ENCODE results near the gene DENND2C. TPM values are rescaled to one million over a fixed set of nuclear protein-coding genes. Genes with fewer than 3 reads are reported as not detected.

DENND2C gene
- total and polyA plus RNA-seq, 7 experiments from 2014 or later = 0.27 to 1.6 (median 0.89) TPM

GRCh38 chr1:114688526-114688925 is 18.7 kb upstream of the DENND2C start:
- ATAC-seq (no peak), DNase-seq (no peak)
- Histone ChIP-seq H3K4me1 (ENCODE audit: control insufficient read depth in 2 of 2, insufficient read depth in 2 of 2, low read length in 2 of 2) (no peaks in the 10 kb centered on the region), H3K27ac (ENCODE audit: low read depth, low read length) (no peak overlapping the region), H3K4me3 (ENCODE audit: low read length) (no peak overlapping the region), H3K27me3 (ENCODE audit: control insufficient read depth in 2 of 2, insufficient read depth in 2 of 2, low read length in 2 of 2) (no peaks in the 10 kb centered on the region), H3K36me3 (ENCODE audit: control insufficient read depth in 2 of 3, insufficient read depth in 3 of 3, low read length in 3 of 3) (no peaks in the 10 kb centered on the region), H3K9me3 (ENCODE audit: control insufficient read depth in 2 of 3, low read length in 3 of 3) (no peaks in the 10 kb centered on the region)
- intact Hi-C loops (cut with micrococcal nuclease) = no loop called here
- Mint-ChIP-seq H3K9me3 (no peaks in the 10 kb centered on the region), H3K36me3 (no peaks in the 10 kb centered on the region), H3K4me1 (no peaks in the 10 kb centered on the region), H3K27me3 (peaks cover 25 to 57% (median 46%) of the 10 kb centered on the region in 5 donors), H3K27ac (no peak overlapping the region), H3K4me3 (no peak overlapping the region)
- ChIA-PET CTCF (no interaction called here), POLR2A (no interaction called here)

GRCh38 chr1:114685851-114686250 is 16.0 kb upstream of the DENND2C start:
- Histone ChIP-seq H3K27ac (ENCODE audit: low read depth, low read length) (no peak overlapping the region), H3K4me3 (ENCODE audit: low read length) (no peak overlapping the region), H3K4me1 (ENCODE audit: control insufficient read depth in 2 of 2, insufficient read depth in 2 of 2, low read length in 2 of 2) (no peaks in the 10 kb centered on the region), H3K9me3 (ENCODE audit: control insufficient read depth in 2 of 3, low read length in 3 of 3) (no peaks in the 10 kb centered on the region), H3K27me3 (ENCODE audit: control insufficient read depth in 2 of 2, insufficient read depth in 2 of 2, low read length in 2 of 2) (no peaks in the 10 kb centered on the region), H3K36me3 (ENCODE audit: control insufficient read depth in 2 of 3, insufficient read depth in 3 of 3, low read length in 3 of 3) (no peaks in the 10 kb centered on the region)
- no peak for DNase-seq
- H3K9me3 Mint-ChIP-seq = no peaks in the 10 kb centered on the region
- intact Hi-C loops (cut with micrococcal nuclease) = no loop called here
- H3K4me1 Mint-ChIP-seq = no peaks in the 10 kb centered on the region
- CTCF ChIA-PET = no interaction called here
- H3K27me3 Mint-ChIP-seq = peaks cover 29 to 61% (median 49%) of the 10 kb centered on the region in 5 donors
- H3K36me3 Mint-ChIP-seq = no peaks in the 10 kb centered on the region
- no peak for ATAC-seq
- POLR2A ChIA-PET = no interaction called here
- H3K4me3 Mint-ChIP-seq = no peak overlapping the region
- H3K27ac Mint-ChIP-seq = no peak overlapping the region

DNA sequence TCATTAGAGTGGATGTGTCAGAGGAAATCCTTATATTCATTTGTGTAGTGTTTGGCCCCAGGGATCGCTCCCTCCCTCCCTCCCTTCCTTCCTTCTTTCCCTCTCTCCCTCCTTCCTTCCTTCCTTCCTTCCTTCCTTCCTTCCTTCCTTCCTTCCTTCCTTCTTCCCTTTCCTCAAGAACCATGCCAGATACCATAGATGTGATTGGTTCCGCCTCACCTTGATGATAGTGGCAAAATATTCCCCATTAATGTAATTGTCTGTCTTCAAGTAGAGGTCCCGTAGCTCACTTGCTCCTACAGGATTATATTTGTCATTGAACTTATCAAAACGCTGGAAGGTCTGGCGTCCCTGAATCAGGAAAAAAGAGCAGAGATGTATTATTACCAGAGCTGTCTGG is 7.8 kb upstream of the DENND2C start:
- CTCF ChIA-PET = interaction anchor here (0.6 kb wide), 1 partner anchor 63 kb away, joined by 3 read pairs; no protein-coding TSS in a partner anchor
- H3K4me1 ChIP-seq (ENCODE audit: control insufficient read depth in 2 of 2, insufficient read depth in 2 of 2, low read length in 2 of 2) = no peaks in the 10 kb centered on the region
- no peaks in the 10 kb centered on the region for H3K36me3 ChIP-seq (ENCODE audit: control insufficient read depth in 2 of 3, insufficient read depth in 3 of 3, low read length in 3 of 3)
- no peak overlapping the region for H3K27ac ChIP-seq (ENCODE audit: low read depth, low read length)
- H3K9me3 ChIP-seq (ENCODE audit: control insufficient read depth in 2 of 3, low read length in 3 of 3) = no peaks in the 10 kb centered on the region
- POLR2A ChIA-PET = interaction anchor here (0.6 kb wide), 1 partner anchor 36 kb away, joined by 3 read pairs; no protein-coding TSS in a partner anchor
- peaks cover 12 to 46% (median 31%) of the 10 kb centered on the region in 5 donors for H3K27me3 Mint-ChIP-seq
- no peaks in the 10 kb centered on the region for H3K27me3 ChIP-seq (ENCODE audit: control insufficient read depth in 2 of 2, insufficient read depth in 2 of 2, low read length in 2 of 2)
- H3K4me3 Mint-ChIP-seq = no peak overlapping the region
- ATAC-seq (no peak), DNase-seq (no peak)
- H3K36me3 Mint-ChIP-seq = no peaks in the 10 kb centered on the region
- no peaks in the 10 kb centered on the region for H3K4me1 Mint-ChIP-seq
- H3K27ac Mint-ChIP-seq = no peak overlapping the region
- intact Hi-C loops (cut with micrococcal nuclease) = loop anchor here in 1 of 2 donors (10.0 kb wide), 1 partner anchor 863 kb away; the partner anchor contains the start of gene RSBN1
- H3K4me3 ChIP-seq (ENCODE audit: low read length) = no peak overlapping the region
- H3K9me3 Mint-ChIP-seq = no peaks in the 10 kb centered on the region

GRCh38 chr1:114676115-114676514 is 6.3 kb upstream of the DENND2C start:
- Histone ChIP-seq H3K9me3 (ENCODE audit: control insufficient read depth in 2 of 3, low read length in 3 of 3) (no peaks in the 10 kb centered on the region), H3K4me3 (ENCODE audit: low read length) (no peak overlapping the region), H3K4me1 (ENCODE audit: control insufficient read depth in 2 of 2, insufficient read depth in 2 of 2, low read length in 2 of 2) (no peaks in the 10 kb centered on the region), H3K36me3 (ENCODE audit: control insufficient read depth in 2 of 3, insufficient read depth in 3 of 3, low read length in 3 of 3) (no peaks in the 10 kb centered on the region), H3K27ac (ENCODE audit: low read depth, low read length) (no peak overlapping the region), H3K27me3 (ENCODE audit: control insufficient read depth in 2 of 2, insufficient read depth in 2 of 2, low read length in 2 of 2) (no peaks in the 10 kb centered on the region)
- no peak for DNase-seq
- intact Hi-C loops (cut with micrococcal nuclease) = loop anchor here in 1 of 2 donors (10.0 kb wide), 1 partner anchor 861 kb away; the partner anchor contains the start of gene RSBN1
- peaks cover 0 to 4% (median 0%) of the 10 kb centered on the region in 7 donors for H3K4me1 Mint-ChIP-seq
- no peak overlapping the region for H3K27ac Mint-ChIP-seq
- H3K9me3 Mint-ChIP-seq = no peaks in the 10 kb centered on the region
- CTCF ChIA-PET = no interaction called here
- H3K36me3 Mint-ChIP-seq = no peaks in the 10 kb centered on the region
- POLR2A ChIA-PET = no interaction called here
- H3K4me3 Mint-ChIP-seq = no peak overlapping the region
- ATAC-seq = no peak
- H3K27me3 Mint-ChIP-seq = peaks cover 7 to 54% (median 30%) of the 10 kb centered on the region in 5 donors

DNA sequence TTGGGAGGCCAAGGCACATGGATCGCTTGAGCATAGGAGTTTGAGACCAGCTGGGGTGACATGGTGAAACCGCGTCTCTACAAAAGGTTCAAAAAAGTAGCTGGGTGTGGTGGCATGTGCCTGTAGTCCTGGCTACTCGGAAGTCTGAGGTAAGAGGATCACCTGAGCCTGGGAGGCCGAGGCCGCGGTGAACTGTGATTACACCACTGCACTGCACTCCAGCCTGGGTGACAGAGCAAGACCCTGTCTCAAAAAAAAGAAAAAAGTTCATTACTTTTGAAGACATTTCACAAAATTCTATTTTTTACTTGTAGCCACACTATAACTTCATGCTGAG is 2.1 kb upstream of the DENND2C start:
- Mint-ChIP-seq H3K27ac (no peak overlapping the region), H3K9me3 (peaks cover 0 to 1% (median 0%) of the 10 kb centered on the region in 11 donors), H3K36me3 (no peaks in the 10 kb centered on the region), H3K4me1 (peaks cover 0 to 16% (median 9%) of the 10 kb centered on the region in 7 donors), H3K4me3 (no peak overlapping the region), H3K27me3 (peaks cover 7 to 61% (median 18%) of the 10 kb centered on the region in 5 donors)
- no peaks in the 10 kb centered on the region for H3K9me3 ChIP-seq (ENCODE audit: control insufficient read depth in 2 of 3, low read length in 3 of 3)
- ATAC-seq = no peak
- no peaks in the 10 kb centered on the region for H3K27me3 ChIP-seq (ENCODE audit: control insufficient read depth in 2 of 2, insufficient read depth in 2 of 2, low read length in 2 of 2)
- intact Hi-C loops (cut with micrococcal nuclease) = loop anchor here (2.0 to 10.0 kb wide), 6 partner anchors 45 to 1599 kb away; partner anchors contain the start of genes LRIG2 (in 1 of the 2), NRAS (in 1 of the 2), OLFML3 (in 1 of the 2) and RSBN1 (in 1 of the 2)
- ChIA-PET CTCF (interaction anchor here (0.6 to 1.4 kb wide), 5 partner anchors 31 to 837 kb away, joined by 3 to 4 read pairs (median 3); partner anchors contain the start of gene OLFML3), POLR2A (interaction anchor here (0.8 to 1.2 kb wide), 2 partner anchors 86 to 91 kb away, joined by 4 to 6 read pairs; partner anchors contain the start of gene CSDE1)
- H3K27ac ChIP-seq (ENCODE audit: low read depth, low read length) = no peak overlapping the region
- H3K4me1 ChIP-seq (ENCODE audit: control insufficient read depth in 2 of 2, insufficient read depth in 2 of 2, low read length in 2 of 2) = no peaks in the 10 kb centered on the region
- DNase-seq = no peak
- no peak overlapping the region for H3K4me3 ChIP-seq (ENCODE audit: low read length)
- no peaks in the 10 kb centered on the region for H3K36me3 ChIP-seq (ENCODE audit: control insufficient read depth in 2 of 3, insufficient read depth in 3 of 3, low read length in 3 of 3)

DNA sequence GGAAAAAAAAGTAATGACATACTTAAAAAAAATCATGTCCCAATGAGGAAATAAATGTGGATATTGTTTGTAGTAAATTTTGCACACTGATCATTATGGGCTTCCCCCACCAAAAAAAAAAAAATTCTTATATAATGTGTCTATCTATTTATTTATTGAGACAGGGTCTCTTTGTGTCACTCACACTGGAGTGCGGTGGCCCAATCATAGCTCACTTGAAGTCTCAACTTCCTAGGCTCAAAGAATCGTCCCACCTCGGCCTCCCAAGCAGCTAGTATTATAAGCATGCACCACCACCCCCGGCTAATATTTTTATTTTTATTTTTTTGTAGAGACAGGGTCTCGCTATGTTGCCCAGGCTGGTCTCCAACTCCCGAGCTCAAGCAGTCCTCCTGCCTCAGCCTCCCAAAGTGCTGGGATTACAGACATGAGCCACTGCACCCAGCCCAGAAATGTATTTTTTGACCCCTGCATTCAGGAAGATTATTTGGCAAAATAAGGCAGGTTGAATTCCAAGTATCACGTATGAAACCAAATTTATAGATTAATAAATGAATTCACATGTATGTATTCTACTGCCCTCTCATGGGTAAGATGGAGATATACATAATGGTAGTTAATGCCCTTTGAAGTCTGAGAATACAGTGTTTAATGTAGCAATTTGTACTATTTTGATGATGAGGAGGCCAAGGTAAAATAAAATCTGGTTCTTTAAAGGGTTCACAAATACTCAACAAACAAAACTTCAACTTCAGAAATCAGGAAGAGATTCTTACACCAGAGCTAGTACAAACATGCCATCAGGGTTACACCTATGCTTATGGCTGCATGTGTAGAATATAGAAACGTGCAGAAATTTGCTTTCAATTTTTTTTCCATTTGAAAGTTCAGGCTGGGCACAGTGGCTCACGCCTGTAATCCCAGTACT is 1.4 kb upstream of the DENND2C start:
- Histone ChIP-seq H3K9me3 (ENCODE audit: control insufficient read depth in 2 of 3, low read length in 3 of 3) (no peaks in the 10 kb centered on the region), H3K27me3 (ENCODE audit: control insufficient read depth in 2 of 2, insufficient read depth in 2 of 2, low read length in 2 of 2) (no peaks in the 10 kb centered on the region), H3K27ac (ENCODE audit: low read depth, low read length) (no peak overlapping the region), H3K4me3 (ENCODE audit: low read length) (no peak overlapping the region), H3K4me1 (ENCODE audit: control insufficient read depth in 2 of 2, insufficient read depth in 2 of 2, low read length in 2 of 2) (no peaks in the 10 kb centered on the region), H3K36me3 (ENCODE audit: control insufficient read depth in 2 of 3, insufficient read depth in 3 of 3, low read length in 3 of 3) (no peaks in the 10 kb centered on the region)
- H3K4me3 Mint-ChIP-seq = peak overlapping the region in 7 of 10 donors; percentile 30 to 98 (median 96)
- no peaks in the 10 kb centered on the region for H3K36me3 Mint-ChIP-seq
- ChIA-PET CTCF (interaction anchor here (0.5 to 1.4 kb wide), 6 partner anchors 30 to 836 kb away, joined by 3 to 4 read pairs (median 3); partner anchors contain the start of gene OLFML3), POLR2A (interaction anchor here (0.8 to 1.2 kb wide), 2 partner anchors 86 to 91 kb away, joined by 4 to 6 read pairs; partner anchors contain the start of gene CSDE1)
- ATAC-seq (no peak), DNase-seq (peak in 6 of 9 donors; percentile 5 to 27 (median 25))
- intact Hi-C loops (cut with micrococcal nuclease) = loop anchor here (2.0 to 10.0 kb wide), 6 partner anchors 46 to 1598 kb away; partner anchors contain the start of genes LRIG2 (in 1 of the 2), NRAS (in 1 of the 2), OLFML3 (in 1 of the 2) and RSBN1 (in 1 of the 2)
- peaks cover 7 to 60% (median 15%) of the 10 kb centered on the region in 5 donors for H3K27me3 Mint-ChIP-seq
- peaks cover 0 to 1% (median 0%) of the 10 kb centered on the region in 11 donors for H3K9me3 Mint-ChIP-seq
- peaks cover 0 to 16% (median 9%) of the 10 kb centered on the region in 7 donors for H3K4me1 Mint-ChIP-seq
- no peak overlapping the region for H3K27ac Mint-ChIP-seq
